ENCODE results near the gene MBNL3.
"Not testable (repeated sequence)": the region's sequence is repeated elsewhere in the genome, so short reads cannot be mapped to it uniquely, and the experiment has no call there.

The MBNL3 gene

DNA sequence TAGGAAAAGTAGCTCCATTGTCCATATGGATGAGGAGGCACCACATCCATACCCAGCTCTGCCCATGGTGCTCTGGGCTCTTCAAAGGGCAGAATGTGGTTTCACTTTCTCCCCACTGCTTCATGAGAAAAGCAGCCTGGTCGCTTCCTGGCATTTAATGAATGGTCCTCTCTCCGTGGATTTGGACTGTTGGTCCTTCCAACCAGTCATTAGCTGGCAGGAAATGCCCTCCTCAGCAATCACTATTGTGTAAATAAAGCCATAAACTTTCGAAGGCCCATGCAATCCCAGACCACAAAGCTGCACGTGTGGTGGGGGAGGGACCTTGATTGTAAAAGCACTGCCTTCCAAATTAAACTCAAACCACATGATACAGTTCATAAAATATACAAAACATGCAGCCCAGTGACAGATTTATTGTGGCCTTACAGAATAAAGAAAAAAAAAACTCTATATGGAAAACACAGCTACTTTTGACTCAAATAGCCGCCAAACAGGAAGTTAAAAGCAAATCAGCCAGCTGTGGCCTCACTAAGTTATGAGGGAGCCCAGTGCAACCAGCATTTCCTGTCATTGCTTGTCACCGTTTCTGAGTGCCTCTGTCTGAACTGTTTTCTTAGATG lies 8.1 kb downstream of the MBNL3 start:
- DNase-seq (ENCODE audit: low read depth in 2 of 2) = no peak

DNA sequence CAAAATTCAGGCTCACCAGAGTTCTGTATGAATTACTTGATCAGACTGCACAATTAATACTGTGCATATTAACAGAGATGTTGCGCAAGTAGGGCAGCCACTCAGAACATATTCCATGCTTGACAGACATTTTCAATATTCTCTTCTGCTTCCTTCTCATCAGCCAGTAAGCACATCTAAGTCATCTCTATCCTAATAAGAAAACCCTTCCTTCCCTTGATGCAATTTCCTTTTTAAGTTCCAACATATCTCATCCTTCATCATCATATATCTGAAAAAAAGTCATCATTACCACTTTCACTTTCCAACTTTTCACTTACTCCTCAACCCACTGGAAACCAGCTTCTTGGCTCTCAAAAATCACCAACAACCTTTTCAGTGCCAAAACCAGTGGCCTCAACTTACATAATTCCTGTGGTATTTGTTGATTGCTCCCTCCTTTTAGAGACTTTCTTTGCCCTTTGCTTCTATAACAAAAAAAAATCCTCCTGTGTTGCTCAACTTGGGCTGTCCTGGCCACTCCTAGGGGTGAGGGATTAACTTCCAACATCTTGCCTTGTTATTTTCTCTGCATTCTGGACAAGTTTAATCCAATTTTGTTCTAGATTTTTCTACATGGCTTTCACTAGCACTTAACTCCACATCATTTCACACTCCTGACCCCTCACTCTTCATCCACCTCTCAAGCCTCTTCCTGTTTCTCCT lies 14.1 kb downstream of the MBNL3 start:
- no peak for DNase-seq (ENCODE audit: low read depth in 2 of 2)

DNA sequence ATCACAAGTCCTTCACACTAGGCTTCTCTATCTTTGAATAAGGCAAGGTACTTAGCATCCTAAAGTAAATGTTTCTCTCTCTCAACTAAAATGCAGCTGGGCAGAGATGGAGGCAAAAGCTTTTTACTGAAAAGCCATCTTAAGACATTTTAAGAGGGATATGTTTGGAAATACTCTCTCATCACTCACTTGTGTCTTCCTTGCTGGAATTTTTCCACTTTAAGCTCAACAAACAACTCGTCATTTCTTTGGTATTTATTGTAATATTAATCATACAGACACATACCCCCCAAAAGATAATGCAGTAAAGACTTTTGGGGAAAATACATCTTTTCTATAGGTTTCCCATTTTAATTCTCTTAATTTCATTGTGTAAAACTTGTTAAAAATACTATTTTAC lies 16.4 kb downstream of the MBNL3 start:
- no peak for DNase-seq (ENCODE audit: low read depth in 2 of 2)

DNA sequence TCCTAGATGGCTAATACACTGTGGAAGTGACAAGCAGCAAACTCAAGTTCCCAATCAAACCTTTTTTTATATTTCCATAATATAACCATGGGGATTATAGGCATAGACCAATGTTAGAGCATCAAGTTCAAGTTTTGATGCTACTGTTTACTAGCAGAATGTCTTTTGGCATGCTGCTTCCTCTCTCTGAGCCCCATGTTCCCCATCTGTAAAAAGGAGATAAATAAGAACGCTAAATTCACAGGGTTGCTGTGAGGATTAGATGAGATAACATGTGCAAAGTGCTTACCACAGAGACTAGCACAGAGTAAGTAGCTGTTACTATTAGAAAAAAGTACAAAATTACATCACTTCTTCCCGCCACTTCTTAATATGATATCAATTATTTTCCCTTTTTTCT lies 18.0 kb downstream of the MBNL3 start:
- DNase-seq (ENCODE audit: low read depth in 2 of 2) = no peak

DNA sequence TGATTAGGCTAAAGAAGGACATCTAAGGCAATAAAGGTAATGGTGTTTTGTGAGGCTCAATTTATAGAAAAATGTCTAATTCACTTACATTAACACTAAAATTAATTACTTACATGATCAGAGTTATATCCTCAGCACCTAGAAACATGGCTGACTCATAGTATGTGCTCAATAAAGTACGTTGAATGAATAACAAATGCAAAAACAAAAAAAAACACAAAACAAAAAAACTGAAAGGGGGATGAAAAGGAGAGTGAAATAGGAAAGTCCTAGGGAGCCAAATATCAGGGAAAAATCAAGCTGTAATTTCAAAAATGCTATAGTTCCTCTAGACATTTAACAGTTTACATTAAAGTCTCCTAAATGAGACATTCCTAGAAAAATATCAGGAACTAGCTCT lies 18.7 kb downstream of the MBNL3 start:
- DNase-seq (ENCODE audit: low read depth in 2 of 2) = no peak

DNA sequence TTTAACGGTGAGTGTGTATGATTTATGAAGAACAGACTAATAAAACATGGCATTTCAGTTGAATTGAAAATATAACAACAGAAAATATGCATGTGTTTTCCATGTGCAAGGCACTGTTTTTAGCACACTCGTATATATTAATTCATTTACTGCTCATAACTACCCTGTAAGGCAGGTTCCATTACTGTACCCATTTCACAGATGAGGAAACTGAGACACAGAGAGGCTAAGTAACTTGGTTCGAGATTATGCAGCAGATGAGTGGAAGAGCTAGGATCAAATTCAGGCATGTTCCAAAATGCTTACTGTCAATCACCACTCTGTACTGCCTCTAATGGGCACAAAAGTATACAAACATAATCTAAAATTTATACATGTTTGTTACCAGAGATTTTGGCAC lies 20.4 kb downstream of the MBNL3 start:
- no peak for DNase-seq (ENCODE audit: low read depth in 2 of 2)

DNA sequence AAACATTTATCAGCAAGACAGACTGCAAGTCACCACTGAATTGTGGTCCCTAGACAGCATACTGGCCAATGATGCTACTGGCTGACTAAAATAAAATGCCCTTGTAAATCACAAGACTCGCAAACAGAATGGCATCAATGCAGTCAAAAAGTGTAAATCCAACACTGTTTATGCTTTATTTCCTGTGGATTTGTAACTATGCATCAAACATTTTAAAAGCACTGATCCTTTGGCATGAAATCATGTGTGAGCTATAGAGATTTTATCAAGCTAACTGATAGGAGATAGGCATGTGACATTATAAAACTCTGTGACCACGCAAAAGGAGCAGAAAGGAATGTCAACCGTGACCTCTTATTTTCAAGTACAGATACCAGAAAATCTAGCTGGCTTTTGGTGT lies 20.8 kb downstream of the MBNL3 start:
- DNase-seq (ENCODE audit: low read depth in 2 of 2) = no peak

DNA sequence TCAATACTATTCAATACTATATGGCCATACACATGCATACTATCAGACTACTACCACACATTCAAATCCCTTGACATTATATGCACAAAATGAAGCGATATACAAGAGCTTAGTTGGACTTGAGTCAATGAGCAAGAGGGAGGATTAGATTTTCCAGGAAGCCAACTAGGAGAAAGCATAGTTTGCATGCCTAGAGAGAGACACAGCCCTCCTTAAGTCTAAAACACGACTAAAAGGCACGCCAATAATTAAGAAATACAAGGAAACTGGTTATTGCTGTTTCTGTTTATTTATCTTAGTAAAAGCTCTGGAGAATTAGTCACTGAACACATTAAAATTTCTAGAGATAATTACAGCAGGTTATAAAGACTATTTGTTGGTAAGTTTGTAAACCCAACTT lies 21.8 kb downstream of the MBNL3 start:
- no peak for DNase-seq (ENCODE audit: low read depth in 2 of 2)

DNA sequence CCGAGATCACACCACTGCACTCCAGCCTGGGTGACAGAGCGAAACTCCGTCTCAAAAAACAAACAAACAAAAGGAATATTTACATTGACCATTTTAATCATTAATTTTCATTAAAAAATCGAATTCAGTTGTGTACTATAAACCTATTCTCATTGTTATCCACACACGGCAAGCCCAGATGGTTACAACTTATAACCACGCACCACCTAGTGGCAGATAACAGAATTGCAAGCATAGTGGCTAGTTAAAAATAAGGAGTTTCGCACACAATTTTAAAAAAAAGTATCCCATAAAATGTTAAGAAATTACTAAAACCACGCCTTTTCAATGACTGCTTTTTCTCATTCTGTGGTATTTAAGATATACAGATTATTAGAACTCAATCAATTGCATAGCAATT lies 25.4 kb downstream of the MBNL3 start:
- DNase-seq (ENCODE audit: low read depth in 2 of 2) = peak in 1 of 2 donors; percentile 17

DNA sequence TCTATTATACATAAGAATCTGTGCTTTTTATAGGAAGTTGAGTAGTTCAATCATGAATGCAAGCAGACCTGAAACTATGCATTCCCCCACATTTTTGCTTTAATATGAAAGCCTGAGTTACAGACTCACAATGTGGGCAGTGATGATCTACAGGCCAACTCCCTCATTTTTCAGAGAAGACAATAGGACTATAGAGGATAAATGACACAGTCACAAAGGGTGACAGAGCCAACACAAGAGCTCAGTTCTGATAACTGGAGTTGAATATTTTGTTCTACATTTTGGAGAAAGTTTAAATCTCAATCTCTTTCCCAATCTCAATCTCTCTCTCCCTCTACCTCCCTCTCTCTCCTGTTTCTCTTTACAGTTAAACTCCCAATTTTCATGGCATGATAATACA lies 27.0 kb downstream of the MBNL3 start:
- no peak for DNase-seq (ENCODE audit: low read depth in 2 of 2)

DNA sequence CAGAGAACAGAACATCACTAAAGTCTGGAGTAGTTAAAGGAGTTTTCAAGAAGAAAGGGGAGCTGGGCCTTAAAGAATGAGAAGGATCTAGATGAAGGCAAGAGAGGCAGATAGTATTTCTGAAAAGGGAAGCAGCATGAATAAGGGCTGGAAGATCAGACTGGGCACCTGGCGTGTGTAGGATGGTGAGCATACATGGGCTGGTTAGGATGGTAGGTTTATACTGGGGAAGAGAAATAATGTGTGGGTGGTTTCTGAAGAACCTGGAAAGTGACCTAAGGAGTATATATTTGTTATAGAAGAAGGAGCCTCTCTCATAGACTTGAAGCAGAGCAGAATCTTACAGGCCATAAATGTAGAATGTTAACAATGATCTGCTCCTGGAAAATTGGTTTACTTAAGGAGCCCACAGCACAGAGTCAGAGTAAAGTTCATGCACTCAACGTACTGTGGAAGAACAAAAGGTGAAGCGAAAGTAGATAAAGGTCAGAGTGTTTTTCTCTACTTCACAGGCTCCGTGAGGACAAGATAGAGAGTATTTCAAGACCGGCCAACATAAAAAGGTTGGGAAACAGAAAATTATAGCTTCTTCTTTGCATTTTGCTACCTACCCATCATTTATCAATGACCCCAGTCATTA lies 35.8 kb downstream of the MBNL3 start:
- DNase-seq (ENCODE audit: low read depth in 2 of 2) = no peak

DNA sequence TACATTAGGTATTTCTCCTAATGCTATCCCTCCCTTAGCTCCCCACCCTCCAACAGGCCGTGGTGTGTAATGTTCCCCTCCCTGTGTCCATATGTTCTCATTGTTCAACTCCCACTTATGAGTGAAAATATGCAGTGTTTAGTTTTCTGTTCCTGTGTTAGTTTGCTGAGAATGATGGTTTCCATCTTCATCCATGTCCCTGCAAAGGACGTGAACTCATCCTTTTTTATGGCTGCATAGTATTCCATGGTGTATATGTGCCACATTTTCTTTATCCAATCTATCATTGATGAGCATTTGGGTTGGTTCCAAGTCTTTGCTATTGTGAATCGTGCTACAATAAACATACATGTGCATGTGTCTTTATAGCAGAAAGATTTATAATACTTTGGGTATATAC lies 42.9 kb downstream of the MBNL3 start:
- DNase-seq (ENCODE audit: low read depth in 2 of 2) = not testable (repeated sequence)

DNA sequence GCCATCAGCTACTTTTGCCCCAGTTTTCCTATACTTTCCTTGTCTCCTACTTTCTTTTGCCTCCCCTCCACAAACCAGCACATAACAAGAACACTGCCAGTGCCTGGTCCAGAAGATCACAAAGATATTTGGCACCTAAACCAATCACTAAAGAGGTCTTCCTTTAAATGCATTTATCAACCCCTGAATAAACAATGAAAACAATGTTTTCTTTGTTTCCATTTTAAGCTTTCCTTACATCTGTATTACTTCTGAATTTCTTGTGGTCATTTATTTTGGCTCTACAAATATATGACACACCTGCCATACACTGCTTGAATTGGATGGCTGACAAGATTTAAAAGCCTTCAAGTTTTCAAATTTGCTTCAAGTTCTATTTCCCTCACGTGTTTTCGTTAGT lies 43.9 kb downstream of the MBNL3 start:
- DNase-seq (ENCODE audit: low read depth in 2 of 2) = no peak

DNA sequence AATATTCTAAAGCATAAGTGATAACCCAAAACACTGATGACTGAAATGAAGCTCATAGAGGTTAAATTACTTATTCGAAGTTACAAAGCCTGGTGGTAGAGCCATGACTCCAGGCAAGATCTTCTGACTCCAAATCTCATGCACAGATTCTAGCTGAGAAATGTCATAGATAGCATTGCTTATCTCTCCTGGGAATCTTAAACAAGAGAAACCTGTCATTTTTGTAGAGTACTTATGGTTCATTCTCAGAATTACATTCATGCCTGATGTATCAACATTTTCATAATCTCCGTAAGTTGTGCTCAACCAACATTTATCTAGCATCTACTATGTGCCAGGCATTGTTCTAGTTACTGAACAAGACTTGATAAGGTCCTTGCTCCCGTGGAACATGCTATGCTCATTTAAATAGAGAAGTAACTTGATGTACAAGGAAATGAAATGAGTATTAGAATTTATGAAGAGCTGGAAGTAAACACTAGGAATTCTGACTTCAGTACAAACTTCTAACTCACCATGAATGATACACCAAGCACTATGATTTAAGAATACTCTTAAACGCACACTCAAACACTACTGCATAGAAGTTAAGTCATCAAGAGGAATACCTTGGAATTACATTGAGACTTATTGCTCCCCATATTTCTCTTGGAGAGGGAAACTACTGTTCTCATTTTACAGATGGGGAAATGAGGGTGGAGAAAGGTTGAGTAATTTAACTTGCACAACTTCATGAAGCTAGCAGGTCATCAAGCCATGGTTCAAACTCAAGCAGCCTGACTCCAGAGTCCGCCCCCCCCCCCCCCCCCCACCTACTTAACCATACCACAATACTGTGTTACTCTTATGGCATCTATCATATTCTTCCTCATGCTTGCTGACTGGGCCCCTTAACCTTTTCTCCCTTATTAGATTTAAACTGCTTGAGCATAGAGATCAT lies 45.4 kb downstream of the MBNL3 start:
- no peak for DNase-seq (ENCODE audit: low read depth in 2 of 2)

DNA sequence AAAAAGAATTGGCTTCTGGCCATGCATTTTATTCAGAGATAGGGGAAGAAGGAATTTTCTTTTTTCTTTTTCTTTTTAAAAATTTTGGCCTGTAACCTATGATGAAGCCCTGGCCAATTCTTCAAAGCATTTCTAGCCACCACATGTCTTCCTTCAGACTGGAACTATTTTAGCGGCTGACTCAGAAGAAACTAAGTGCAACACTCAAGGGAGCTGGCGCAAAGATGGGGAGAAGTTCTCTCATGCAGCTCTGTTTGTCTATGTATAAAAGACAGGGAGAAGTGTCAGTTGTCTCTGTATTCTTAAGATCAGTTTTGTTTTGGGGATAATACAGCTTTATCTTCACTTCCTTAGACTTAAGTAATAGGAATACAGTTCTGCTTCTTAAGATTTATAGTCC lies 46.1 kb downstream of the MBNL3 start:
- DNase-seq (ENCODE audit: low read depth in 2 of 2) = no peak

DNA sequence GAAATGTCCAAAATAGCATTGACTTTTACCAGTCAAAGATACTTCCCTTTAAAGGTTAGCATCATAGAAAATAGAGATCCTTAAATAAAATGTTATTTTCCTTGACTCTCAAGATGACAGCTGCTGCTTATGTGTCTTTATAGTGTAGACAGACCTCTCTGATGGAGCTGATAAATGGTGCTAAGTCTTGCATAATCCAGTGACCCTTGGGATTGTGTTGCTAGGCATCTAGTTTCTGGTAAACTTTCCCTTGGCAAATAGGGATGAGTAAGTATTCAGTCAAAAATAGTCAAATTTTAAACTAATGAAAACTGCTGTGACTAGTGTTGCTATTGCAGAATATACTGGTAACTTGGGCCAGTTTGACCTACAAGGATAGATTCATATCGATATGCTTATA lies 53.6 kb downstream of the MBNL3 start:
- DNase-seq (ENCODE audit: low read depth in 2 of 2) = no peak

DNA sequence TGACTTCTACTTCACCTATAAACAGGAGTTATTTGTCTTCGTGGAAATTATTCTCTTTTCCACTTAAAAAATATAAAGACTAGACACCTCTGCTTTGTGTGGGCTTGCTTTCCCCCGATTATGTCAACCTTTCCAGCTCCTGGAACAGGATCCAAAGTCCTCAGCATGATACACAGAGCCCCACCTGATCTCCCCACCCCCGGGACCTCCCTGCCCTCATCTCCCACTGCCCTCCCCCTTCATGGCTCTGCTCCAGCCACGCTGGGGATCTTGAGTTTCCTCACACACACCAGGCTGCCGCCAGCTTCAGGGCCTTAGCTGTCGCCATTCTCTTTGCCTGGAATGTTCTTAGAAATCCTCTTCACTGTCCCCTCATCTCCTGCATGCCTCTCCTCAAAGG lies 55.3 kb downstream of the MBNL3 start:
- no peak for DNase-seq (ENCODE audit: low read depth in 2 of 2)

DNA sequence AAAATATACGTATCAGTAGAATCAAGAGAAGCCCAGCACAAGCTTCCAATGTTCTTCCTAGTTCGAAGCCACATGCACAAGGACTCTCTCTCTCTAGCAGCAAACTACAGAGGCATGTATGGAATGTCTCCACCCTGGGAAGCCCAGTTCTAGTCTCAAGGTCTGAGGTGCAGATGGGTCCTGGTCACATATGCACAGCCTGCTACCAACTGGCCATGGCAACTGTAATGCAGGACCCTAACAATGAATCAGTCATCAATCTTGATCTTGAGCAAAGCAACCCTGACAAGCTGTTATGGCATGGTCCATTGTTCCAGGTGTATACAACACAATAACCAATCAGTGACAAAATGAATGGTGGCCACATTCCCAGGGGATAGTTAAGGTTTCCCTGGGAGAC lies 55.8 kb downstream of the MBNL3 start:
- DNase-seq (ENCODE audit: low read depth in 2 of 2) = no peak

DNA sequence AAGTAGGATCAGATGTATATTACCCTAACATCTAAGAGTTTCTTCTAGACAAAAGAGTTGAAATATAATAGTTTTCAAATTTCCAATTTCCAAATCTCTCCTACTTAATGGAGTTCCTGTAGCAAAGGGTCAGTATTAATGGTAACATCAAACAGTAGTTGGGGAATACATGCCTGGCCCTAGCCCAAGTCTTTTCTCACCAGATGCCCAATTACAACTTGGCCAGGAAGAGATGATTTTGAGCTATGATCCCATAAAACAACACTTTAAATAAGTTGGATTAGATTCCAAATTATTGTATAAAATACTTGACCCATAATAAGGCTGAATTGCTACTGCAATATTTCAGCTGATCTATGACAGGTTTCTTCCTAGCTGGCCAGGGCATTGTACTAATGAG lies 59.9 kb downstream of the MBNL3 start:
- no peak for DNase-seq (ENCODE audit: low read depth in 2 of 2)

DNA sequence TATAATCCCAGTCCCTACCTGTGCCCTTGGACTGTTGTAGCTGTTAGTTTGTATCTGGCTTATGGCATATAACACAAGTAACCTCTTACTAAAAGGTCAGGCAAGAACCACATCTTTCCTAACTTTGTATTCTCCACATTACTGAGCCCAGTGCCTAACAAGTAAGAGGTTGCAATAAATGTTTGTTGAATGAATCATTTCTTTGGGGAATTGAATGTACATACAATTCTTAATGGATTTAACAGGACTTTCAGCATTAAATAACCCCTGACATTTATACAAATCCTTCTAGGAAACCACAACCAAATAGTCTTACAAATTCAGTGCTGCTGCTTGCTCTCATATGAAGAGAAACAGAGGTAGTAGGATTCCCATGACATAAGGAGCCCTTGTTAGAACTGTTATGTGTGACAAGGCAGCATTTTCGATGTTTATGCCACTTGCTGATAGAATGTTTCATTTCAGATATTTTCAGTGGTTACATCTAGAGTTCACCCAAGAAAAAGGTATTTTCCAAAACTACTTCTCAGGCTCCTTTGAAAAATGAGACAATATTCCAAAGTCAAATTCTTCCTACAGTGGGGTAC lies 62.0 kb downstream of the MBNL3 start:
- no peak for DNase-seq (ENCODE audit: low read depth in 2 of 2)

DNA sequence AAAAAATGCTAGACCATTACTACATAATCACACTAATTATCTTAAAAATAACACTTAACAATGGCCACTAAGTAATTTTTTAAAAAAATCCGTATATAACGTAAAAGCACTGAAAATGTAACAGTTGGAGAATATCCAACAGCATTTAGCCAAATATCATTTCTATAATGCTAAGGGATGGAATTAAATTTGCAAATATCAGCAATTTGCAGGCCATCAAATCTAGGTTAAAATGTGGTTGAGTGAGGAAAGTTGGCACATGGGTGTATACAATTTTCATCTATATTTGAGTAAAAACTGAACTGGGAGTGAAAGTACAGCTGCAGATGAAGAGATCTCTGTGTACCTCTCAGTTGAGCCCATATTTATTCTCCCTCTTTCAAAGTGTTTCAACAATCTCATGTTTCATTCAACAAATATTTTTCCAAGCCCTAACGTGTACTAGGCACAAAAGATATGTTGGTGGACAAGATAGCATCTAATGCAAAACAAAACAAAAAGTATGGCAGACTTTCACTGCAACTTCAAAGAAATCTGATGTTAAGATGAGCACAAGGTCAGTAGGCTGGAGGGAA lies 63.0 kb downstream of the MBNL3 start:
- DNase-seq (ENCODE audit: low read depth in 2 of 2) = no peak

DNA sequence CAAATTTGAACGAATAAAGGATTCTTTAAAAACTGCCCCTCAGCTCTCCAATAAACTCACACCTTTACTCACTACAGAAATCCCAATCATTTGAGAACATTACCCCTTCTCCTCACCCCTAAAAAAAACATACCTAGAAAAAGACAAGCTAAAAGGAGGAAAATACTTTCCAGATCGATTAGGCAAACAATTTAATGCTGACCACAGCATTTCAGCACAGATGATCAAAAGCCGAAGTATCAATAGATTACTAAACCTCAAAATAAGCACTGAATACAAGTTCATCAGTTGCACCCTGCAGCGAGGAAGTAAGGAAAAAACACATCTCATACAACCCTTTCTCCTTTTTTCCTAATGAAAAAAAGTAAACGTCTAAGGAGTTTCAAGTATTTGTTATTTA lies 65.5 kb downstream of the MBNL3 start:
- no peak for DNase-seq (ENCODE audit: low read depth in 2 of 2)

Data from activated CD4-positive, alpha-beta T cell treated with anti-CD3 and anti-CD28 coated beads for 24 hours (primary cell).